Measurements from ENCODE around the gene DEFB113.

Gene DEFB113

GRCh38 chr6:49934770-49935169 is 34.7 kb downstream of the DEFB113 start:
- FAIRE-seq, result no peak

GRCh38 chr6:49933526-49933925 is 35.9 kb downstream of the DEFB113 start:
- FAIRE-seq, result no peak

DNA sequence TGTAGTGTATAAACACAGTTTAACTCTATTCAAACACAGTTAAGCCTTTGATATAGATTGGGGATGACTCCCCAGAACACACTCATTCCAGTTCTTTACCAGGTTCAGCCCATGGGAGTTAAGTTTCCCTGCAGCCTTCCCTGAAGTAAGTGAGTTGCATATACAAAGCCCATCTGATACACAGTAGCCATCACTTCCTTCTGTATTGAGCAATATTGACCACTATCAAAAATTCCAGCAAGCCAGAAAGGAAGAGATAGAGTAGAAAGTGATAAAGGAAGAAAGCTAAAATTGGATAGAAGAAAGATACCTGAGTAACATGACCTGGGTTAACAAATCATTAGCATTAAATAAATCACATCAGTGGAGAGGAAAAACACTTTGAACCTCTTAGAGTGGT is 40.1 kb downstream of the DEFB113 start:
- no peak for FAIRE-seq

GRCh38 chr6:49923826-49924225 is 45.6 kb downstream of the DEFB113 start:
- FAIRE-seq, result no peak

GRCh38 chr6:49919935-49920644 is 49.3 kb downstream of the DEFB113 start:
- FAIRE-seq, result no peak

GRCh38 chr6:49919261-49919660 is 50.2 kb downstream of the DEFB113 start:
- no peak for FAIRE-seq

DNA sequence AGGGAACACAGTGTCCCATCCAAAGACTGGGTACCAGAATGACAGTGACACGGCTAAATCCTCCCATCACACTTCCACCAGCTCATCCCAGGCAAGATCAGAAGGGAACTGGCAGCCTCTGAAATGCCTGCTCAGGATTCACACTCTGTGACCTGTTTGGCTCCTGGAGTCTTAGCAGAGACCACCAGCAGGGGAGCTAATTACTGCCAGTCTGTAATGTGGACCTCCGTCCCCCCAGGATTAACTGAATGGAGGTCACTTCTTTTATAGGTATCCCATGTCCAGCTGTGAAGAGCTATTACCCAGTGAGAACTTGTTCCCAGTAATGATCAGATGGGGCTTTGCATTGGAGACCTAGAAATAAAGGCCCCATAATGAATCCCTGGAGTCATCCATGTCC is 50.6 kb downstream of the DEFB113 start:
- no peak for FAIRE-seq
